Lower lobe of right lung (tissue), 2 donors: ENCODE data around the gene FSTL4. TPM values are rescaled to one million over a fixed set of nuclear protein-coding genes. Genes with fewer than 3 reads are reported as not detected.

Source experiments
- ATAC-seq, 2 donors: fragments of 200-7000 bp; cut with Tn5 transposase; one replicate each; pipeline ENCODE4 v1.9.1; 2020 to 2022; ENCODE audit warnings: mild to moderate bottlenecking in 2 of 2, moderate library complexity in 2 of 2
- DNase-seq: peaks from one replicate; pipeline ENCODE4 v3.0.0-alpha.2; 2020
- H3K27ac ChIP-seq: fragments of 200-600 bp; one replicate; pipeline ENCODE4 v1.8.0; 2022
- H3K27me3 ChIP-seq: fragments of 200-600 bp; one replicate; pipeline ENCODE4 v1.8.0; 2022; ENCODE audit warnings: low read depth
- H3K36me3 ChIP-seq: fragments of 200-600 bp; one replicate; pipeline ENCODE4 v1.8.0; 2022; ENCODE audit warnings: mild to moderate bottlenecking
- H3K4me1 ChIP-seq: fragments of 200-600 bp; one replicate; pipeline ENCODE4 v1.8.0; 2022
- H3K4me3 ChIP-seq: fragments of 200-600 bp; one replicate; pipeline ENCODE4 v1.8.0; 2022; ENCODE audit warnings: mild to moderate bottlenecking
- H3K9me3 ChIP-seq: fragments of 200-600 bp; one replicate; pipeline ENCODE4 v1.8.0; 2022
- CTCF ChIP-seq: fragments of 200-600 bp; IDR thresholded peaks from one replicate; pipeline ENCODE4 v1.8.0; 2022; ENCODE audit warnings: antibody characterized with exemption, mild to moderate bottlenecking
- intact Hi-C: fragments of 100-400 bp; cut with DNase I; formaldehyde crosslinking; loops from one replicate; pipeline ENCODE4 v1.11.0; 2022
- total RNA-seq: library from RNA; stranded (reverse); fragmentation: NEBNext Ultra II Directional; extraction: Animal tissue kit (Norgen Biotek cat#: 25700); gene quantifications from one replicate; pipeline ENCODE4 v1.2.1, GENCODE V29; 2021
- donor health status: DM: no; HTN: yes; CAD: no; lungs with severe emphysema.

Gene FSTL4
- total RNA-seq, 1 donor from 2014 or later: 1.9 TPM

GRCh38 chr5:133336121-133336968 lies 276.0 kb downstream of the FSTL4 start:
- intact Hi-C loops: no loop called here
- Histone ChIP-seq H3K4me3 (no peak overlapping the region), H3K36me3 (no peaks in the 10 kb centered on the region), H3K27me3 (no peaks in the 10 kb centered on the region), H3K27ac (no peak overlapping the region), H3K9me3 (no peaks in the 10 kb centered on the region), H3K4me1 (no peaks in the 10 kb centered on the region)
- DNase-seq (no peak), ATAC-seq (no peak)
- no peak for TF ChIP-seq CTCF

GRCh38 chr5:133334796-133335639 lies 277.3 kb downstream of the FSTL4 start:
- Histone ChIP-seq H3K4me3 (no peak overlapping the region), H3K27ac (no peak overlapping the region), H3K36me3 (no peaks in the 10 kb centered on the region), H3K27me3 (no peaks in the 10 kb centered on the region), H3K9me3 (no peaks in the 10 kb centered on the region), H3K4me1 (no peaks in the 10 kb centered on the region)
- DNase-seq (no peak), ATAC-seq (no peak)
- intact Hi-C loops: no loop called here
- no peak for TF ChIP-seq CTCF

GRCh38 chr5:133333326-133334150 lies 278.8 kb downstream of the FSTL4 start:
- ATAC-seq: no peak
- Histone ChIP-seq H3K36me3 (no peaks in the 10 kb centered on the region), H3K27me3 (no peaks in the 10 kb centered on the region), H3K9me3 (no peaks in the 10 kb centered on the region), H3K4me1 (no peaks in the 10 kb centered on the region), H3K4me3 (no peak overlapping the region), H3K27ac (no peak overlapping the region)
- no peak for DNase-seq
- TF ChIP-seq CTCF: no peak
- intact Hi-C loops: no loop called here

GRCh38 chr5:133332439-133333024 lies 279.8 kb downstream of the FSTL4 start:
- no peak for ATAC-seq
- Histone ChIP-seq H3K36me3 (no peaks in the 10 kb centered on the region), H3K4me1 (no peaks in the 10 kb centered on the region), H3K27ac (no peak overlapping the region), H3K4me3 (no peak overlapping the region), H3K9me3 (no peaks in the 10 kb centered on the region), H3K27me3 (no peaks in the 10 kb centered on the region)
- intact Hi-C loops: no loop called here
- no peak for DNase-seq
- no peak for TF ChIP-seq CTCF

GRCh38 chr5:133331941-133332340 lies 280.4 kb downstream of the FSTL4 start:
- TF ChIP-seq CTCF: no peak
- ATAC-seq (no peak), DNase-seq (no peak)
- Histone ChIP-seq H3K9me3 (no peaks in the 10 kb centered on the region), H3K36me3 (no peaks in the 10 kb centered on the region), H3K27ac (no peak overlapping the region), H3K4me1 (no peaks in the 10 kb centered on the region), H3K27me3 (no peaks in the 10 kb centered on the region), H3K4me3 (no peak overlapping the region)
- intact Hi-C loops: no loop called here
